NB4 (cell line): Measurements from ENCODE around the gene C19orf73.

Experiments used
- DNase-seq: peaks from one replicate; pipeline ENCODE4 v3.0.0; 2010; ENCODE audit warnings: low read depth
- H3K4me3 ChIP-seq: one replicate; pipeline ENCODE4 v1.5.1; 2011; ENCODE audit warnings: mild to moderate bottlenecking, low read depth, low read length, moderate library complexity
- MYC ChIP-seq: IDR thresholded peaks from 2 replicates; pipeline ENCODE4 v1.6.1; 2011; ENCODE audit warnings: low read depth, low read length
- POLR2A ChIP-seq: IDR thresholded peaks from 2 replicates; pipeline ENCODE4 v1.6.1; 2011; ENCODE audit warnings: mild to moderate bottlenecking; ENCODE audit not compliant: insufficient read length; ENCODE audit errors: extremely low read depth
- TF ChIP-seq, protein P1 (sequence below): IDR thresholded peaks from one replicate; pipeline ENCODE4 v1.5.1; 2012; ENCODE audit warnings: low read depth, low read length
- TF ChIP-seq, protein P2 (sequence below): IDR thresholded peaks from 2 replicates; pipeline ENCODE4 v1.6.1; 2011; ENCODE audit warnings: low read depth, low read length

The C19orf73 gene

GRCh38 chr19:49161987-49162386, 43.0 kb upstream of the C19orf73 start:
- TF ChIP-seq POLR2A (no peak), MYC (no peak)
- TF ChIP-seq, protein P1, sequence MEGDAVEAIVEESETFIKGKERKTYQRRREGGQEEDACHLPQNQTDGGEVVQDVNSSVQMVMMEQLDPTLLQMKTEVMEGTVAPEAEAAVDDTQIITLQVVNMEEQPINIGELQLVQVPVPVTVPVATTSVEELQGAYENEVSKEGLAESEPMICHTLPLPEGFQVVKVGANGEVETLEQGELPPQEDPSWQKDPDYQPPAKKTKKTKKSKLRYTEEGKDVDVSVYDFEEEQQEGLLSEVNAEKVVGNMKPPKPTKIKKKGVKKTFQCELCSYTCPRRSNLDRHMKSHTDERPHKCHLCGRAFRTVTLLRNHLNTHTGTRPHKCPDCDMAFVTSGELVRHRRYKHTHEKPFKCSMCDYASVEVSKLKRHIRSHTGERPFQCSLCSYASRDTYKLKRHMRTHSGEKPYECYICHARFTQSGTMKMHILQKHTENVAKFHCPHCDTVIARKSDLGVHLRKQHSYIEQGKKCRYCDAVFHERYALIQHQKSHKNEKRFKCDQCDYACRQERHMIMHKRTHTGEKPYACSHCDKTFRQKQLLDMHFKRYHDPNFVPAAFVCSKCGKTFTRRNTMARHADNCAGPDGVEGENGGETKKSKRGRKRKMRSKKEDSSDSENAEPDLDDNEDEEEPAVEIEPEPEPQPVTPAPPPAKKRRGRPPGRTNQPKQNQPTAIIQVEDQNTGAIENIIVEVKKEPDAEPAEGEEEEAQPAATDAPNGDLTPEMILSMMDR: no peak
- TF ChIP-seq, protein P2, sequence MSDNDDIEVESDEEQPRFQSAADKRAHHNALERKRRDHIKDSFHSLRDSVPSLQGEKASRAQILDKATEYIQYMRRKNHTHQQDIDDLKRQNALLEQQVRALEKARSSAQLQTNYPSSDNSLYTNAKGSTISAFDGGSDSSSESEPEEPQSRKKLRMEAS: no peak
- DNase-seq: no peak
- no peak overlapping the region for H3K4me3 ChIP-seq

DNA sequence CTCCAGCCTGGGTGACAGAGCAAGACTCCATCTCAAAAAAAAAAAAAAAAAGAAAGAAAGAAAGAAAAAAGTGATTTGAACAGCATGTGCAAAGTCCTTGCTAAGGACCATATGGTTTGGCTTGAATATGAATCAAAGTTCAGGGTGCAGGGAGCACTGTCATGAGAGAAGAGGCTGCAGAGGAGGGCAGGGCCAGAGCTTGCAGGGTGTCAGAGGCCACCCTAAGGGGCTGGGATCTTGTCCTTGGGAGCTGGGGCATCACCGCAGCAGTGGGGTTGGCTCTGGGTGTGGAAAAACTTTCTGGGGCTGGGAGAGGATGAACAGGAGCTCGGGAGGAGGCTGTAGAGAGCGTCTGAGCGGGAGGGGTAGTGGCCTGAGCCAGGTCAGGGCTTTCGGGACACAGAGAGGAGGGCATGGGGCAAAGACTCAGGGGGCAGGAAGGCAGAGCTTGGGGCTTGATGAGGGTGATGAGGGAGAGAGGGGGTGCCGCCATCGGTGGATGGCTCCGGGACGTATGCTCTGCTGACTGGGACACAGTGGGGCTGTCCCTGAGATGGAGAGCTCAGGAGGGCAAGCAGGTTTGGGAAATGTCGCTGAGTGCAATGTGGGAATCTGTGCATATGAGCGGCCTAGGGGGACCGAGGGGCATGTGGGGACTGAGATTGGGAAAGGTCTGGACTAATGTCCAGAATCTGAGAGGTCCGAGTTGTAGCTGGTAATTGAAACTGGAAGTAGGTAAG, 41.7 kb upstream of the C19orf73 start:
- no peak for DNase-seq
- TF ChIP-seq, protein P1: no peak
- TF ChIP-seq, protein P2: no peak
- TF ChIP-seq POLR2A (no peak), MYC (no peak)

GRCh38 chr19:49157445-49158224, 38.7 kb upstream of the C19orf73 start, which contains the start of gene TRPM4:
Gene TRPM4 (plus strand): TSS chr19:49157792. CDS start chr19:49157867, 75 bp downstream.
- H3K4me3 ChIP-seq: no peak within 1 kb of the TSS
- peak; percentile 40 for DNase-seq
- no peak for TF ChIP-seq MYC
- TF ChIP-seq, protein P2: no peak
- TF ChIP-seq, protein P1: no peak
- no peak for TF ChIP-seq POLR2A

More for the DNA sequence above, 41.7 kb upstream of the C19orf73 start:
- H3K4me3 ChIP-seq: no peak overlapping the region

GRCh38 chr19:49155820-49156346, 36.9 kb upstream of the C19orf73 start:
- no peak overlapping the region for H3K4me3 ChIP-seq
- no peak for DNase-seq
- TF ChIP-seq POLR2A (no peak), MYC (no peak)
- TF ChIP-seq, protein P1: no peak
- TF ChIP-seq, protein P2: no peak

DNA sequence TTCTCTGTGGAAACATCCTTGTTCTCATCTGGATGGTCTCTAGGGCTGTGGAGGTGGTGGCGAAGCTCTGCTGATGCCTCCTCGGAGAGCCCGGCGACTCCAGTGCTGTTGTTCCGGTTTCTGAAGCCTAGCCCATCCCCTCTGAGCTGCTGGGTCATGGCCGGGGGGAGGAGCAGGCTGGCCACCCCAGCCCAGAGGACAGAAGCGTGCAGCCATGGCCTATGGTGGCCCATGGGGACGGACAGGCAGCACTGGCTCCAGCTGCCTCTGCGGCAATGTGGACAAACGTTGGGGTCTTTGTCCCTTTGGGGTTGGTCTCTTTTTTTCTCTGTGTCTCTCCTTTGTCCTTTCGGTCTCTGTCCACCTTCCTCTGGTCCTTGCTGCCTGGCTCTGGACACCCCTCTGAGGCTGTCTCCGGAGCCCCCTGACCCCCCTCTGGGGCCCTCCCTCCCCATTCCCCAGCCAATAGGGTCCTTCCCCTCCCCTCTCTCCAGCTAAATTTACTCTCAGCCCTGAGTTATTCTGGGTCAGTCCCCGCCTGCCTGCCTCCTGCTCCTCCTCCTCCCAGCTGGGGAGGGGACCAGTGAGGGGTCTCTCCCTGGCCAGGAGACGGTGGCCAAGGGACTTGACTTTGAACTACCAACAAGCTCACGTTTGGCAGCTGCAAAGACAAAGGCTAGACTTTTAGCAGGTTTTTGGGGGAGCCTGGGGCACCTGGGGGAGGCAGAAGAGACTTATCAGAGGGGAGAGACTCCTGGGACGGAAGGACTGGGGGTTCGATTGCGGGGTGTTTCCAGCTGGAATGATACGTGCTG, 36.3 kb upstream of the C19orf73 start, which contains the start of gene HRC:
Gene HRC (minus strand): TSS at position 392 of the 815 bp plus-strand sequence. CDS start 159 bp downstream, at position 233.
- TF ChIP-seq POLR2A: no peak
- TF ChIP-seq, protein P2: no peak
- TF ChIP-seq, protein P1: no peak
- H3K4me3 ChIP-seq: no peak within 1 kb of the TSS

More for the DNA sequence above, 36.3 kb upstream of the C19orf73 start, which contains the start of gene HRC:
- DNase-seq: no peak
